ENCODE measurements around the gene PIK3CA.
"Not testable (repeated sequence)": the region's sequence is repeated elsewhere in the genome, so short reads cannot be mapped to it uniquely, and the experiment has no call there.

The PIK3CA gene

GRCh38 chr3:179147873-179148615 is at the start of gene PIK3CA:
TSS of gene PIK3CA (plus strand) at chr3:179148357. CDS start at chr3:179198826, 50,469 bp downstream.
- peak; percentile 87 for DNase-seq (ENCODE audit: low read depth)

- DNase-seq (ENCODE audit: low read depth): no peak
Measured at GRCh38 chr3:179098388-179099077, 49.6 kb upstream of the PIK3CA start.

- no peak for DNase-seq (ENCODE audit: low read depth)
Measured at GRCh38 chr3:179100652-179101051, 47.5 kb upstream of the PIK3CA start.

GRCh38 chr3:179105881-179106280 is 42.3 kb upstream of the PIK3CA start:
- no peak for DNase-seq (ENCODE audit: low read depth)

- DNase-seq (ENCODE audit: low read depth): no peak
Measured at GRCh38 chr3:179107617-179108016, 40.5 kb upstream of the PIK3CA start.

GRCh38 chr3:179108086-179108485 is 40.1 kb upstream of the PIK3CA start:
- no peak for DNase-seq (ENCODE audit: low read depth)

- no peak for DNase-seq (ENCODE audit: low read depth)
Measured at GRCh38 chr3:179113903-179114302, 34.3 kb upstream of the PIK3CA start.

GRCh38 chr3:179115444-179115843 is 32.7 kb upstream of the PIK3CA start:
- not testable (repeated sequence) for DNase-seq (ENCODE audit: low read depth)

GRCh38 chr3:179116816-179117215 is 31.3 kb upstream of the PIK3CA start:
- DNase-seq (ENCODE audit: low read depth): no peak

GRCh38 chr3:179132191-179132890 is 15.8 kb upstream of the PIK3CA start:
- not testable (repeated sequence) for DNase-seq (ENCODE audit: low read depth)

GRCh38 chr3:179133575-179133974 is 14.6 kb upstream of the PIK3CA start:
- no peak for DNase-seq (ENCODE audit: low read depth)

GRCh38 chr3:179136195-179136594 is 12.0 kb upstream of the PIK3CA start:
- no peak for DNase-seq (ENCODE audit: low read depth)

GRCh38 chr3:179141890-179142289 is 6.3 kb upstream of the PIK3CA start:
- no peak for DNase-seq (ENCODE audit: low read depth)

GRCh38 chr3:179146911-179147513 is 1.1 kb upstream of the PIK3CA start:
- DNase-seq (ENCODE audit: low read depth): no peak

- peak; percentile 45 for DNase-seq (ENCODE audit: low read depth)
Measured at GRCh38 chr3:179147514-179147872, 664 bp upstream of the PIK3CA start.

- peak; percentile 37 for DNase-seq (ENCODE audit: low read depth)
Measured at GRCh38 chr3:179148616-179149405, 654 bp downstream of the PIK3CA start.

- peak; percentile 12 for DNase-seq (ENCODE audit: low read depth)
Measured at GRCh38 chr3:179149406-179149867, 1.3 kb downstream of the PIK3CA start.

- DNase-seq (ENCODE audit: low read depth): no peak
Measured at GRCh38 chr3:179149951-179150350, 1.8 kb downstream of the PIK3CA start.

GRCh38 chr3:179150610-179151009 is 2.5 kb downstream of the PIK3CA start:
- no peak for DNase-seq (ENCODE audit: low read depth)

GRCh38 chr3:179151474-179151873 is 3.3 kb downstream of the PIK3CA start:
- no peak for DNase-seq (ENCODE audit: low read depth)

GRCh38 chr3:179156170-179156569 is 8.0 kb downstream of the PIK3CA start:
- DNase-seq (ENCODE audit: low read depth): no peak

GRCh38 chr3:179156775-179157174 is 8.6 kb downstream of the PIK3CA start:
- DNase-seq (ENCODE audit: low read depth): no peak

All from stimulated activated CD8-positive, alpha-beta memory T cell treated with anti-CD3 and anti-CD28 coated beads, Interleukin-4, amount 100 ng/mL, for 24 hours (primary cell).